ENCODE results near the gene SIK2.
"Not testable (repeated sequence)": the region's sequence is repeated elsewhere in the genome, so short reads cannot be mapped to it uniquely, and the experiment has no call there.

SIK2 gene

GRCh38 chr11:111707039-111707690 is 104.9 kb downstream of the SIK2 start:
- H3K36me3 Mint-ChIP-seq (ENCODE audit: low read depth) = peaks cover 54% of the 10 kb centered on the region
- no peak for TF ChIP-seq CTCF (IDR thresholded peaks at IDR 0.05)
- H3K4me3 Mint-ChIP-seq = no peak overlapping the region
- H3K9me3 Mint-ChIP-seq = no peaks in the 10 kb centered on the region
- H3K27ac Mint-ChIP-seq = no peak overlapping the region
- DNase-seq = no peak
- H3K27me3 Mint-ChIP-seq (ENCODE audit: low read depth, poor library complexity) = peaks cover 4% of the 10 kb centered on the region
- H3K4me1 Mint-ChIP-seq = no peaks in the 10 kb centered on the region

- Mint-ChIP-seq H3K4me1 (no peaks in the 10 kb centered on the region), H3K27ac (no peak overlapping the region), H3K9me3 (no peaks in the 10 kb centered on the region), H3K36me3 (ENCODE audit: low read depth) (peaks cover 59% of the 10 kb centered on the region), H3K4me3 (no peak overlapping the region), H3K27me3 (ENCODE audit: low read depth, poor library complexity) (peaks cover 4% of the 10 kb centered on the region)
- no peak for DNase-seq
- no peak for TF ChIP-seq CTCF (IDR thresholded peaks at IDR 0.05)
Observed at GRCh38 chr11:111707691-111708067, 105.4 kb downstream of the SIK2 start.

GRCh38 chr11:111714522-111714921 is 112.3 kb downstream of the SIK2 start:
- no peaks in the 10 kb centered on the region for H3K9me3 Mint-ChIP-seq
- H3K36me3 Mint-ChIP-seq (ENCODE audit: low read depth) = peaks cover 74% of the 10 kb centered on the region
- no peak for TF ChIP-seq CTCF (IDR thresholded peaks at IDR 0.05)
- H3K4me3 Mint-ChIP-seq = no peak overlapping the region
- H3K4me1 Mint-ChIP-seq = peaks cover 26% of the 10 kb centered on the region
- no peak for DNase-seq
- H3K27ac Mint-ChIP-seq = no peak overlapping the region
- H3K27me3 Mint-ChIP-seq (ENCODE audit: low read depth, poor library complexity) = no peaks in the 10 kb centered on the region

GRCh38 chr11:111715142-111715816 is 113.0 kb downstream of the SIK2 start:
- Mint-ChIP-seq H3K36me3 (ENCODE audit: low read depth) (peaks cover 76% of the 10 kb centered on the region), H3K4me1 (peaks cover 26% of the 10 kb centered on the region), H3K27me3 (ENCODE audit: low read depth, poor library complexity) (no peaks in the 10 kb centered on the region), H3K9me3 (no peaks in the 10 kb centered on the region), H3K4me3 (no peak overlapping the region), H3K27ac (no peak overlapping the region)
- no peak for DNase-seq
- no peak for TF ChIP-seq CTCF (IDR thresholded peaks at IDR 0.05)

GRCh38 chr11:111717660-111718059 is 115.4 kb downstream of the SIK2 start:
- H3K9me3 Mint-ChIP-seq; H3K27me3 Mint-ChIP-seq (ENCODE audit: low read depth, poor library complexity); H3K4me3 Mint-ChIP-seq; H3K27ac Mint-ChIP-seq; DNase-seq: not testable (repeated sequence)
- Mint-ChIP-seq H3K4me1 (peaks cover 26% of the 10 kb centered on the region), H3K36me3 (ENCODE audit: low read depth) (peaks cover 72% of the 10 kb centered on the region)

- H3K27me3 Mint-ChIP-seq (ENCODE audit: low read depth, poor library complexity) = no peaks in the 10 kb centered on the region
- H3K36me3 Mint-ChIP-seq (ENCODE audit: low read depth) = peaks cover 73% of the 10 kb centered on the region
- H3K4me3 Mint-ChIP-seq = no peak overlapping the region
- no peak for TF ChIP-seq CTCF (IDR thresholded peaks at IDR 0.05)
- no peak for DNase-seq
- no peaks in the 10 kb centered on the region for H3K9me3 Mint-ChIP-seq
- H3K27ac Mint-ChIP-seq = peak overlapping the region; percentile 36
- peaks cover 26% of the 10 kb centered on the region for H3K4me1 Mint-ChIP-seq
Observed at GRCh38 chr11:111718436-111718835, 116.2 kb downstream of the SIK2 start.
